GM10847 (cell line): ENCODE results near the gene HOXA3.

Experiments
- POLR2A ChIP-seq: IDR thresholded peaks from 2 replicates; pipeline ENCODE4 v1.6.1; 2011; ENCODE audit not compliant: insufficient read length; ENCODE audit errors: extremely low read depth

HOXA3 gene

DNA sequence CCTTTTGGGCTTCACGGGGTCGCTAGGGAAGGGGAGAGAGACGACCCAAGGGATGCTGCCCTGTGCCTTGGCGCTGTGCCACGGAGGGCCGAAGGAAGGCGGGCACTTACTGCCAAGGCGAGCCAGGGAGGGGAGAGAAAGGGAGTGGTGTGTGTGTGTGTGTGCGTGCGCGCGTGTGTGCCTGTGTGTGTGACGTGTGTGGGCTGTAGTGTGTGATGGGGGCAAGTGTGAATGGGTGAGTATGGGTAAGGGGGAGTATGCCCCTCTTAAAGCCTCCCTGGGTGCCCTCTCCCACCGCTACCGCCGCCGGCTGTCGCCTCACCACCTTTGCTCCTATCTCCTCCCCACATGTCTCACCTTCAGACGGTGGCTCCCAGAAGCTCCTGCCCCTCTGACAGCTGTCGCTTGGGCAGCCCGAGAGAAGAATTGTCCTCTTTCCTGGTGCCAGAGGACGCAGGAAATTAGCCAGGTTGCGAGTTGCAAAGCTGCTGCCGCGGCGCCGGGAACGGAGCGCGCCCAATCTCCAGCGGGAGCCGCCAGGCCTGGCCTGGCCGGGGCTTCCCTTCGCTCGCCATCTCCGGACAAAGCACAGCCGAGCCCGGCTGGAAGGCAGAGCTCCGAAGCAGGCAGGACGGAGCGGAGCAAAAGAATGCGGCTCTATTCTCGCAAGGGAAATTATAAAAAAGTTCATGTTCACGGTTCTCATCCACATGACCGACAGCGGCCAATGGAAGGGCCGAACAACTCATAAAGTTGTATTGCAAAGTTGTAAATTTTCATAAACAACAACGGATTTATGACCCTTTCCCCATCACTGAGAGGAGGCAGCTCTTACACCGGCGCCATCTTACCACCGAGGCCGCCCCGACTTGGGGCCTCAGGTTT is at the start of gene HOXA3:
Gene HOXA3, minus strand, starts transcription at position 653 of the 885 bp plus-strand sequence. CDS start 41,943 bp downstream, outside the sequence.
- no peak for TF ChIP-seq POLR2A

DNA sequence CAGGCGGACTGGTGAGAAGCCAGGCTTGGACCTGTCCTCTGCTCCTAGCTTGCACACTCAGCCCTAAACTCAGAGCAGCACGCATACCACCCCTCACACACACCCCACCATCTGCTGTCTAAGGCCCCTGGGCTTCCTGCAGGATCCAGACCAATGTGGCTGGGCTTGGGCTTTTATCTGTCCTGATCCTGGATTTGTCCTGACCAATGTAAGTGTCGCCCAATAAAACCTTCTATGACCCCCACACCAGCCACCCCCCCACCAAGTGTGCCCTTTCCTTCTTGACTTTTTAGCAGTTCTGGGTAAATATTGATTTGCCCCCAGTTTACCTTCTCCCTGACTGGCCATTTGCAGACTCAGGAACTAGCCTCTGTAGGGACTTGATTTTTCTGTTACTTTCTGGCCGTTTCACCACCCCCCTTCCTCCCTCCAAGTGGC is 49.2 kb upstream of the HOXA3 start:
- TF ChIP-seq POLR2A: no peak

DNA sequence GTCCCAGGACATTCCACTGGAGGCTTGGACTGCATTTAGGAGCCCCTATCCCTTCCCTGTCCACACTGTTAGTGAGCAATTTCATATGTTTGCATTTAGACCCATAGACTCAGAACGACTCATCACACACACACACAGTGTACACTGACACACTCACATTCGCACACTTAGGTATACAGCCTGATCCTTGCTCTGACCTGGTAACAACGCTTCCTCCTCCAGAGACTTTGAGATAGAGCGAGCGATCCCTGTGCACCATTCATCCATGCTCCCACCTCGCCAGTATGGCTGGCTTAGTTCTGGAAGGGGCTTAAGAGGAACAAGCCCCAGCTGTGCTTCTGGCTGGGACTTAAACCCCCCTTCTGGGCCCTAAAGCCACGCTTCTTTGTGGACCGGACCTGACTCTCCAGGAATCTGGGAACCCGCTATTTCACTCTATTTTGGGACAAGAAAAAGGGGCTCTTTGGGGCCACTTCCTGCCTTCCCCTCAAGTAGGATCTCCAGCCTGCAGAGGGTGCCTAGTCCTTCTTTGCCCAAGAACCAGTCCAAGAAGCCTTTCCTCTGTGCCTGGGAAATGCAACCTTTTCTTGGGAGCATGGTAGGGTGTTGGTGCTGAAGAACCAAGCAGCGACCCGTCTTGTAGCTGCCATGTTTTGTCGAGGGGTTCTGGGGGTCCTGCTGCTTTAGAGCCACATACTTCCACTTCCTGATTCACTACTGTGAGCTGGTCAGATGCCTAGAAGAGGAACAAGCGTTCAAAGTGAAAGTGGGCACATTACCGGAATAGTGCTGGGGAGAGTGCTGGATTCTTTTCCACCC is 48.6 kb upstream of the HOXA3 start:
- no peak for TF ChIP-seq POLR2A

- no peak for TF ChIP-seq POLR2A
These were observed 47.7 kb upstream of the HOXA3 start, which contains the start of gene HOXA13 for GRCh38 chr7:27199849-27200760. Gene HOXA13 (minus strand): TSS chr7:27200091. CDS start chr7:27200077, 14 bp downstream.

- TF ChIP-seq POLR2A: no peak
These were observed 46.8 kb upstream of the HOXA3 start for GRCh38 chr7:27198871-27199801.

DNA sequence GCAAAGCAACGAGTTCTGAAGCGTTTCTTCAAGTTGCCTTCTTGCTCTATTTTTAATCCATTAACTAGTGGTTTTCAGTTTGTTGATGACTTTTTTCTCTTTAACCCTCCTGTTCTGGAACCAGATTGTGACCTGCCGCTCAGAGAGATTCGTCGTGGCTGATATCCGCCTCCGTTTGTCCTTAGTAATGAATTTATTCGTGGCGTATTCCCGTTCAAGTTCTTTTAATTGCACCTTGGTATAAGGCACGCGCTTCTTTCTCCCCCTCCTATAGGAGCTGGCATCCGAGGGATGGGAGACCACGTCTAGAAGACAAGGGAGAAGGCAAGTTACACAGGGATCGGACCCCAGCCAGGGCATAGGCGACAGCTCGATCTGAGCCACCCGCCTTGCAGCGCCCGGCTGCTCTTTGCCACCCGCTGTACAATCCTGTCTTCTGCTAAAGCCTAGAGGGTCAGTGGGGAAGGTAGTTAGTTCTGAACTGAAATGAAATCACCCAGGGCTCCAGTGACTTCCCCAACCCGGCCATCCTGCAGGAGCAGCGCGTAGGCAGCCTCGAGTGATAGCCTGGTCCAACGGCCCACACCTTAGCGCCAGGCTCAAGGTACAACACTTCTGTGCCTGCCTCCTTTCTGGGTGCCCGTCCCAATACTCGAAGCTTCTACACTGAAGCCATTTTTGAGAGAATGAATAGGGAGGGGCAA is 45.9 kb upstream of the HOXA3 start:
- TF ChIP-seq POLR2A: no peak

GRCh38 chr7:27197137-27198042 is 45.0 kb upstream of the HOXA3 start:
- no peak for TF ChIP-seq POLR2A

DNA sequence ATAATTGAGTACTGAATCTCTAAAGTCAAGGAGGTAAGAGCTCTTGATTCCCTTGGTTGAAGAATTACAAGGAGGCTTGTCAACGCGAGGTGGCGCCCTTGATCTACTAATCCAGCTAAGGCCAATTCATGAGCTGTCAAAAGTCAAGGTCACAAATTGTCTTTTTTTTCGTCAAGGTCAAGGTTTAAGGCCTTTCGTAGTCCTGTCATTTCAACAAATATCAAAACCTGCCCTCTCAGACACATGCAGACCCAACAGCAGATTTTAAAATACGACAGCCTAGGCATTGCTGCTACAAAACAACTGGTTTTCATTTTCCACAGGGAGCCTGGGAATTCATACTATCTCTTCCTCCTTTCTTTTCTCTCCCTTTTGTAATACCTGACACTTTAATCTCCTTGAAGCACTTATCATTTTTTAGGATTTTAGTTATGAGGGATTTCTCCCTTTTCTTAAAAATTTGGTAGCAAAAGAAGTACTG is 43.9 kb upstream of the HOXA3 start:
- no peak for TF ChIP-seq POLR2A

DNA sequence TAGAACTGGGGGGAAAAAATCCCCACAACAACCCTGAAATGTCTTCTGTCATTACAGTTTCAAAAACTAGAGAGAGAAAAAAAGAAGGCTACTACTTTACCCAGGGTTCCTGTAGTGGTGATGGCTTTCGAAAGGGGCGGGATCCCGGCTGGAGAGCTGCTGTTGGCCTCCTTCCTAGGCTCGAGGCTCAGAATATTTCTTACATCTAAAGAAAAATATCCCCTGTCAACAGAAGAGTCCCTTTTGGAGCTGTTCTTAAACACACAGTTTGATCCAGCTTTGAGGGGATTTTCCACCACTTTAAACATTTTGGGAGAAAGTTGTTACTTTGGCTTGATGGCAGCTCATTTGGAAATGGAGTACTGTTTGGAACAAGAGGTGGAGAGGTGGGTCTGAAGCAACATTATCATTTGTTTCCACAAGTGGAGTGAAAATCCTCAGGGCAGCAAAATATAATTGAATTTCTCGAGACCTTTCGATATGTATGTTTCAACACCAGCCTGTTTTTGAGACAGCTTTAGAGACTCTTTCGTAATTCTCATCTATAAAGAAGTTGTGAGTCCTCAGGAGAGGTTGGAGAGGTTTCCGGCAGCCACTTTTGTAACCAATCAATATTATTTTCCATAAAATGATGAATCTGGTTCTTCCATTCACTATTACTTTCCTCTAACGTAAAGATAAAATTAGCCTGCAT is 42.5 kb upstream of the HOXA3 start:
- no peak for TF ChIP-seq POLR2A

GRCh38 chr7:27194002-27194352 is 41.6 kb upstream of the HOXA3 start:
- TF ChIP-seq POLR2A: no peak

DNA sequence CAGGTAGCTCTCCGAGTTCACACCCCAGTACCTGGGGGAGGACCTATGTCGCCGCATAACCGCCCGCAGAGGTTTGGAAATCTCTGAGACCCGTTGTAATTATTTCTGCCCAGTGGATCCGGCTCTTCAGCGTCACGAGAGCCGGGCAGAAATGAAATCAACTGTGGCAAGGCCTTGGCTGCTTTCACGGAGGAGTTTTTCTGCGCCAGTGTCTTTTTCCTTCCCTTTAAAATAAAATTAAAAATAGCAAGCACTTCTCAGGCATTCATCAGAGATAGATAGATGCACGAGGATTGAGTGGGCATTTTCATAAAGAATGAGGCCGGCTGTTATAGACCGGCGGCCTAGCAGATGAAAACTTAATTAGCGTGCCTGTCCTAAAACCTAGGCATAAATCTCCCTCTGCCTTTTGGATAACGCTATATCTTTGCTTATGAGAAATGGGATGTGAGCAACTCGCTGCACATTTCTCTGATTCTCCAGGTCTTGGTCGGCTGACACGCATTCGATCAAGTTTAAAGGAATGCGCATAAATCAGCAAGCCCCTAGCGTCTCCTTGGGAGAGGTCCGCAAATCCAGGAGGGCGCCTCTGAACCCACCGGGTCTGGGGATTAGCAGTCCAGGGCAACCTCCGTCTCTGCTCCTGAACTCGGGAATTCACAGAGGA is 41.1 kb upstream of the HOXA3 start:
- TF ChIP-seq POLR2A: no peak
